ENCODE measurements around the gene CCNB1IP1. TPM values are rescaled to one million over a fixed set of nuclear protein-coding genes. Genes with fewer than 3 reads are reported as not detected.
A peak's percentile ranks its signal among the peaks of the same experiment; 100 is the strongest.
"Not testable (repeated sequence)": the region's sequence is repeated elsewhere in the genome, so short reads cannot be mapped to it uniquely, and the experiment has no call there.

Gene CCNB1IP1
- total and polyA plus RNA-seq, 8 donors: 2.6 to 104 (median 55.8) TPM

GRCh38 chr14:20365928-20366327, 32.8 kb upstream of the CCNB1IP1 start:
- peaks cover 43 to 96% (median 90%) of the 10 kb centered on the region in 4 donors for H3K36me3 ChIP-seq
- TF ChIP-seq POLR2AphosphoS5 (IDR thresholded peaks at IDR 0.05) (no peak), EP300 (IDR thresholded peaks at IDR 0.05) (no peak), POLR2A (IDR thresholded peaks at IDR 0.05) (no peak), CTCF (IDR thresholded peaks at IDR 0.05) (no peak)

DNA sequence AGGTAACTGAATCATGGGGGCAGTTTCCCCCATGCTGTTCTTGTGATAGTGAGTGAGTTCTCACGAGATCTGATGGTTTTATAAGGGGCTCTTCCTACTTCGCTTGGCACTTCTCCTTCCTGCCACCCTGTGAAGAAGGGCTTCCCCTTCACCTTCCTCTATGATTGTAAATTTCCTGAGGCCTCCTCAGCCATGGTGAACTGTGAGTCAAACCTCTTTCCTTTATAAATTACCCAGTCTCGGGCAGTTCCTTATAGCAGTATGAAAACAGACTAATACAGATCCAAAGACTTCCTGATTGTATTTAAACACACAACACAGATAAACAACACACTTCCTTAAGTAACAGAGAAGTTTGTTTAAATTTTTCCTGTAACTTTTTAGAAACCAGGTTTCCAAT, 25.4 kb upstream of the CCNB1IP1 start:
- intact Hi-C loops (cut with DNase I; ENCODE audit: low total_unique reads); H3K4me1 ChIP-seq; H3K9me3 ChIP-seq; H3K4me3 ChIP-seq; DNase-seq; H3K27me3 ChIP-seq: not testable (repeated sequence)
- Histone ChIP-seq H3K27ac (peak overlapping the region in 1 of 5 donors; percentile 36), H3K36me3 (peaks cover 35 to 82% (median 79%) of the 10 kb centered on the region in 4 donors)
- 58 to 64% (median 61%) methylated on average over 3 of the region's 3 CpGs for WGBS, 5 donors

More at GRCh38 chr14:20365928-20366327, 32.8 kb upstream of the CCNB1IP1 start:
- H3K4me3 ChIP-seq: no peak overlapping the region
- DNase-seq: no peak
- no peaks in the 10 kb centered on the region for H3K27me3 ChIP-seq
- no peaks in the 10 kb centered on the region for H3K9me3 ChIP-seq
- no peaks in the 10 kb centered on the region for H3K4me1 ChIP-seq
- H3K27ac ChIP-seq: no peak overlapping the region
- intact Hi-C loops (cut with DNase I; ENCODE audit: low total_unique reads): no loop called here

DNA sequence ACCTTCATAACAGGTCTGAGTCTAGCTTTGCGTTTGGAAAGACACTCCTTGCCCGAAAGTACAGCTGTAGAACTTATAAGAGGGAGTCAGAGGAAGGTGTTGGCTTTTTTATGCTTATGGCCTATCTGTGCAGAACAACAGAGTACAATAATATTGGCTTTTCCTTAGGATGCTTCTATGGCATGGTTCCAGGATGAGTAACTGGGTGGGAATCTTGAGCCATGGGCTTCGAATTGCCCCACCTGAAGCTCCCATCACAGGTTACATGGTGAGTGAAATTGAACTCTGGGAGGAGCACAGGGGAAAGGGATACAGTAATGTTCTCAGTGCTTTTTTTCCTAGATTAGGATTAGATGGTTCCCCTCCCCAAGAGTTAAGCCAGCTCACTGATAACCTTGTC, 23.3 kb upstream of the CCNB1IP1 start:
- H3K4me1 ChIP-seq: no peaks in the 10 kb centered on the region
- TF ChIP-seq POLR2A (IDR thresholded peaks at IDR 0.05) (no peak), POLR2AphosphoS5 (IDR thresholded peaks at IDR 0.05) (no peak), CTCF (IDR thresholded peaks at IDR 0.05) (no peak), EP300 (IDR thresholded peaks at IDR 0.05) (no peak)
- H3K36me3 ChIP-seq: peaks cover 45 to 86% (median 81%) of the 10 kb centered on the region in 4 donors
- intact Hi-C loops (cut with DNase I; ENCODE audit: low total_unique reads): no loop called here
- no peak overlapping the region for H3K27ac ChIP-seq
- no peaks in the 10 kb centered on the region for H3K27me3 ChIP-seq
- H3K4me3 ChIP-seq: no peak overlapping the region
- no peaks in the 10 kb centered on the region for H3K9me3 ChIP-seq
- no peak for DNase-seq
- 86 to 96% (median 89%) methylated on average over 3 of the region's 3 CpGs for WGBS, 5 donors

GRCh38 chr14:20350860-20351259, 17.8 kb upstream of the CCNB1IP1 start:
- no peak overlapping the region for H3K4me3 ChIP-seq
- H3K27me3 ChIP-seq: no peaks in the 10 kb centered on the region
- DNase-seq: no peak
- H3K4me1 ChIP-seq: no peaks in the 10 kb centered on the region
- no peak overlapping the region for H3K27ac ChIP-seq
- intact Hi-C loops (cut with DNase I; ENCODE audit: low total_unique reads): no loop called here
- TF ChIP-seq EP300 (IDR thresholded peaks at IDR 0.05) (no peak), POLR2A (IDR thresholded peaks at IDR 0.05) (no peak), CTCF (IDR thresholded peaks at IDR 0.05) (no peak), POLR2AphosphoS5 (IDR thresholded peaks at IDR 0.05) (no peak)
- H3K36me3 ChIP-seq: peaks cover 38 to 99% (median 96%) of the 10 kb centered on the region in 4 donors
- H3K9me3 ChIP-seq: no peaks in the 10 kb centered on the region

DNA sequence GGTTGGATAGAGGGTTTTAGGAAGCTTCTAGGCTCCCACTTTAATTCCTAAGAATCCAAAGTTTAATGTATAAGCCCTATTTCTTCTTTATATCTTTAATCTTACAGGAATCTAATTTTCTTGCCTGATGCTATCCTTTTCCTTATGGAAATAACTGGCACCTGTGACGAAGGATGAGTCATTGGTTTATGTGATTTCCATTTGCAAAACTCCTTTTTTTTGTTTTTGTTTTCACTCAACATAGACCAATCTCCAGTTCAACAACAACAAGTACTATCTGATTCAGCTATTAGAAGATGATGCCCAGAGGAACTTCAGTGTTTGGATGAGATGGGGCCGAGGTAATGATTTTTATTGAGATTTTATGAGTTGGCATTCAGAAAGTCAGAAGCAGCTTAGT, 17.2 kb upstream of the CCNB1IP1 start:
- no peak for DNase-seq
- intact Hi-C loops (cut with DNase I; ENCODE audit: low total_unique reads): no loop called here
- 84 to 95% (median 89%) methylated on average over 2 of the region's 2 CpGs for WGBS, 5 donors
- TF ChIP-seq CTCF (IDR thresholded peaks at IDR 0.05) (no peak), POLR2AphosphoS5 (IDR thresholded peaks at IDR 0.05) (no peak), EP300 (IDR thresholded peaks at IDR 0.05) (no peak), POLR2A (IDR thresholded peaks at IDR 0.05) (no peak)
- Histone ChIP-seq H3K9me3 (no peaks in the 10 kb centered on the region), H3K27ac (no peak overlapping the region), H3K4me1 (peaks cover 0 to under 1% (median 0%) of the 10 kb centered on the region in 4 donors), H3K4me3 (no peak overlapping the region), H3K36me3 (peaks cover 36 to 99% (median 96%) of the 10 kb centered on the region in 4 donors), H3K27me3 (no peaks in the 10 kb centered on the region)
